T-cell (primary cell): ENCODE measurements around the gene CAMTA2. TPM values are rescaled to one million over a fixed set of nuclear protein-coding genes. Genes with fewer than 3 reads are reported as not detected.

Experiments used
- ATAC-seq, 4 experiments: fragments of 200-7000 bp in 3 of 4; fragments of 150-1000 bp in 1 of 4; cut with Tn5 transposase; replicated peaks in 1 of 4; 1 replicate in 3 of 4; 2 replicates in 1 of 4; pipeline ENCODE4 v1.10.0; 2021; ENCODE audit warnings: moderate library complexity in 3 of 4, mild to moderate bottlenecking in 2 of 4, moderate number of reproducible peaks in 1 of 4
- CTCF ChIA-PET, 2 donors: fragments of 300-600 bp; sonication (Branson Sonifier 250); formaldehyde crosslinking; loops; one replicate each; lab custom pipeline; 2022; ENCODE audit warnings: antibody characterized with exemption in 2 of 2; lab: Charles Lee
- POLR2A ChIA-PET, 2 donors: fragments of 300-600 bp; sonication (Branson Sonifier 250); formaldehyde crosslinking; loops; one replicate each; lab custom pipeline; 2022; ENCODE audit warnings: antibody characterized with exemption in 2 of 2; lab: Charles Lee
- DNase-seq, 35 experiments: peaks; one replicate each; pipeline versions ENCODE4 v3.0.0 to v3.0.0-alpha.2; 2013 to 2023
- H3K27ac ChIP-seq: one replicate; pipeline ENCODE4 v1.5.1; 2013; ENCODE audit warnings: low read length
- H3K27me3 ChIP-seq, 2 experiments: replicated peaks in 1 of 2; 1 replicate in 1 of 2; 2 replicates in 1 of 2; pipeline versions ENCODE4 v1.6.1 to v1.7.0; 2013; ENCODE audit warnings: low read length in 1 of 2, mixed read lengths in 1 of 2; ENCODE audit not compliant: control insufficient read depth in 2 of 2, insufficient read depth in 2 of 2; ENCODE audit errors: extremely low read depth in 1 of 2
- H3K36me3 ChIP-seq, 2 donors: 1 replicate in 1 of 2; 2 replicates in 1 of 2; pipeline versions ENCODE4 v1.6.1 to v1.7.0; 2013; ENCODE audit warnings: low read length in 1 of 2; ENCODE audit not compliant: control insufficient read depth in 2 of 2, insufficient read depth in 1 of 2; ENCODE audit errors: extremely low read depth in 1 of 2
- H3K4me1 ChIP-seq, 2 experiments: 1 replicate in 1 of 2; 2 replicates in 1 of 2; pipeline versions ENCODE4 v1.6.1 to v1.7.0; 2013; ENCODE audit warnings: low read length in 2 of 2, mixed read lengths in 1 of 2; ENCODE audit not compliant: insufficient read depth in 2 of 2, control insufficient read depth in 1 of 2; ENCODE audit errors: extremely low read depth in 1 of 2
- H3K4me3 ChIP-seq, 2 donors: 1 replicate in 1 of 2; 2 replicates in 1 of 2; pipeline versions ENCODE4 v1.5.1 to v1.7.0; 2013; ENCODE audit warnings: mild to moderate bottlenecking in 2 of 2, low read length in 1 of 2, moderate library complexity in 1 of 2; ENCODE audit not compliant: control insufficient read depth in 1 of 2; ENCODE audit errors: extremely low read depth in 1 of 2
- H3K9me3 ChIP-seq: 2 replicates; pipeline ENCODE4 v1.7.0; 2013
- H3K27ac Mint-ChIP-seq, 2 donors: one replicate each; pipeline ENCODE4 v1.8.0; 2020 to 2021; ENCODE audit warnings: mild to moderate bottlenecking in 2 of 2, mixed read lengths in 2 of 2
- H3K27me3 Mint-ChIP-seq, 2 donors: one replicate each; pipeline ENCODE4 v1.8.0; 2021 to 2022; ENCODE audit warnings: mixed read lengths in 2 of 2
- H3K36me3 Mint-ChIP-seq: one replicate; pipeline ENCODE4 v1.8.0; 2021; ENCODE audit warnings: mixed read lengths
- H3K4me1 Mint-ChIP-seq, 3 donors: one replicate each; pipeline ENCODE4 v1.8.0; 2020 to 2022; ENCODE audit warnings: mixed read lengths in 3 of 3, mild to moderate bottlenecking in 1 of 3
- H3K4me3 Mint-ChIP-seq, 3 donors: one replicate each; pipeline ENCODE4 v1.8.0; 2020 to 2022; ENCODE audit warnings: mild to moderate bottlenecking in 3 of 3, mixed read lengths in 3 of 3, moderate library complexity in 3 of 3
- H3K9me3 Mint-ChIP-seq, 3 donors: one replicate each; pipeline ENCODE4 v1.8.0; 2020 to 2022; ENCODE audit warnings: mixed read lengths in 3 of 3
- WGBS: methylation state at CpG from one replicate; pipeline ENCODE4 v1.1.5; 2013; ENCODE audit warnings: missing lambda C conversion rate; ENCODE audit not compliant: insufficient coverage; 5-methylcytosine and 5-hydroxymethylcytosine counted together
- total RNA-seq, 35 experiments: library from RNA in 6 of 35; stranded (reverse) in 6 of 35; fragments of 120-200 nt in 1 of 35; gene quantifications; one replicate each; pipeline versions ENCODE4 v1.2.1 to v1.2.4 and lab custom pipeline; 2013 to 2026

The CAMTA2 gene
- total RNA-seq, 5 donors from 2014 or later (not counting 1 experiment from before 2014, with no cell fraction given): 59.8 to 82.8 (median 72.0) TPM

DNA sequence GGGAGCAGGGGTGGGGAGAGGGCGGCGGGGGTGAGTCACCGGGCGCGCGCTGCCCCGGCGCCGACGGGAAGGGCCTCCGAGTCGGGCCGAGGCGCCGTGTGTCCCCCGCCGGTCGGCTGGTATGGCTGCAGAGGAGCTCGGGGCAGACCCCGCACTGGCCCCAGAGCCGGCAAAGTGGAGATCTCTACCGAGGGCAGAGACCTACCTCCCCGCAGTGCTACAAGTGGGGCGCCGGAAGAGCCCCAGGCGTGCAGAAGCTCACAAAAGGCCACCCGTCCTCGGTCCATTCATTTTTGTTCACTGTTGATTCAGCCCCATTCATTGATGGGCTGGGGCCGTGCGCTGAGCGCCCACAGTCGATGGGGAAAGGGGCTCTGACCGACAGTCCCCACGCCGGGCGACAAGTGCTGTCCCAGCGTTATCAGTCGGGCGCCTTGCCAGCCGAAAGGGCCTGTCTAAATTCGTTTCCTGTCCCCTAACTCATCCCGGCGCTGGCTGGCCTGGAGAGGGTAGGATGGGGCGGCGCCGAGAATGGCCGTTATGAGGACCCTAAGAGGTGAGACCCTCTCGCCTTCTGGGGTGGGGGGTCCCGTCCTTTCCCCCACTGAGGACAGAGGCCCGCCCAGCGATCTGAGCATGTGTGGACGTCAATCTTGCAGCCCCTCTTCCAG, 37.3 kb downstream of the CAMTA2 start:
- 4% methylated on average over 46 of the region's 52 CpGs for whole genome bisulfite sequencing
- DNase-seq: peak in 14 of 35 experiments; percentile 7 to 67 (median 28)
- Mint-ChIP-seq H3K4me3 (peak overlapping the region; percentile 74 to 100 (median 79)), H3K9me3 (no peaks in the 10 kb centered on the region), H3K27ac (peak overlapping the region; percentile 85 to 87), H3K27me3 (no peaks in the 10 kb centered on the region), H3K36me3 (peaks cover 17% of the 10 kb centered on the region), H3K4me1 (peaks cover 30 to 38% (median 31%) of the 10 kb centered on the region in 3 donors)
- Histone ChIP-seq H3K4me1 (peaks cover 7 to 34% of the 10 kb centered on the region in 2 experiments), H3K9me3 (no peaks in the 10 kb centered on the region), H3K27ac (peak overlapping the region; percentile 80), H3K27me3 (no peaks in the 10 kb centered on the region), H3K36me3 (peaks cover 0 to 22% of the 10 kb centered on the region in 2 donors), H3K4me3 (peak overlapping the region; percentile 53 to 65)
- ATAC-seq: peak; percentile 1 to 12 (median 8)
- ChIA-PET CTCF (interaction anchor here in 1 of 2 donors (0.6 to 0.8 kb wide), 2 partner anchors 15 to 16 kb away, joined by 4 to 6 read pairs; no protein-coding TSS in a partner anchor), POLR2A (no interaction called here)

DNA sequence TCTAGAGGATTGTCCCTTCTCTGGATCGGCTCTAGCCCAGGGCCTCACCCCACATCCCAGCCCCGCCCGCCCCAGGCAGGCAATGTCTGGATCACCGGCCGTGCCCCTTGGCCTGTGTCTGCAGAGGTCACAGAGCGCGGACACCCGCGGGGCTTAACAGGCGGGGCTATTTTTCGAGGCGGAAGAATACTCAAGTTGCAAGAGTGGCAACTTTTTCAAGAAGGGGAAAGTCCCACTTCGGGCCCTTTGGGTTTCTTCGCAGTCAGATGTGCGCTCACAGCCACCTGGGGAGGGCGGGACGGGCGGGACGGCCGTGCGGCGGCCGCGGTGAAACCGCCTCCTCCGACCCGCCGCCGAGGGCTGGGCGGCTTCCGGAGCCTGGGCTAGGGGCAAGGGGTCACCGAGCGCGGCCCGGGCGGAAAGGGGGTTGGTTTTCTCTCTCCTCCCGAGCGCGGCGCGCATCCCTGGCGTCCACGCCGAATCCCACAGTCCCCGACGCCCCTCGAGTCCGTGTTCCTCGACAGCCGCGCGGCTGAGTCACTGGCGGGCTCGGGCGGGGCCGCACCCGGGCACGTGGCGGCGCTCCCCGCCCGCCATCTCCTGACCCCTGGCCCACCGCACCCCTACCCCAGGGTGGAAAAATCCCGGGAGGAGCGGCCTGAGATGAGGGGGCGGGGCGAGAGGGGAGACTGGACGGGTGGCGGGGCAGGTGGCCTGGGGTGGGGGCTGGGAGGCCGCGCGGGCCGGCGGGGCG, 38.0 kb downstream of the CAMTA2 start:
- 0% methylated on average over 43 of the region's 75 CpGs for WGBS
- POLR2A ChIA-PET: no interaction called here
- CTCF ChIA-PET: interaction anchor here in 1 of 2 donors (0.6 to 1.0 kb wide), 3 partner anchors 10 to 17 kb away, joined by 3 to 6 read pairs (median 4); partner anchors contain the start of genes RNF167 and SLC25A11
- H3K4me1 ChIP-seq: peaks cover 13 to 41% of the 10 kb centered on the region in 2 experiments
- Mint-ChIP-seq H3K27ac (peak overlapping the region; percentile 87), H3K4me1 (peaks cover 37 to 46% (median 39%) of the 10 kb centered on the region in 3 donors), H3K27me3 (no peaks in the 10 kb centered on the region), H3K9me3 (no peaks in the 10 kb centered on the region), H3K4me3 (peak overlapping the region; percentile 97 to 100 (median 98)), H3K36me3 (peaks cover 21% of the 10 kb centered on the region)
- DNase-seq (peak; percentile 47 to 92 (median 67)), ATAC-seq (peak; percentile 38 to 57 (median 40))
- H3K4me3 ChIP-seq: peak overlapping the region; percentile 76 to 100
- peaks cover 0 to 29% of the 10 kb centered on the region in 2 donors for H3K36me3 ChIP-seq
- no peaks in the 10 kb centered on the region for H3K9me3 ChIP-seq
- peak overlapping the region; percentile 83 for H3K27ac ChIP-seq
- H3K27me3 ChIP-seq: no peaks in the 10 kb centered on the region

DNA sequence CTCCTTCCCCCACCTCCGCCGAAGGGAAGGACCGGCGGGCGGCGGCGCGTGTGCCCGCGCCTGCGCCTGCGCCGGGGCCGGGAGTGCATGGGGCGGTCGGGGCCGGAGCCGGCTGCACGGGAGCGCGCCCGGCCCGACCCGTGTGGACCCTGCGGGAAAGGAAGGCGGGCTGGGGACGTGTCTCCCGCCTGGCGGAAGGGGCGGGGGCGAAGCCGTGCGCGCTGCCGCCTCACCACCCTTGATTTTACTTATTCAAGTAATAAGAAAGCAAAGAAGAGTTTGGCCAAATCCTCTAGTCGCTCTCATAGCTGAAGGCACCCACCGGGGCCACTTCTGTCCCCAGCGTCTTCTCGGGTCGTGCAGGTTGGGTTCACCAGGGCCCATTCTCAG, 38.5 kb downstream of the CAMTA2 start:
- H3K4me3 ChIP-seq: peak overlapping the region; percentile 76 to 100
- no peaks in the 10 kb centered on the region for H3K27me3 Mint-ChIP-seq
- H3K4me1 Mint-ChIP-seq: peaks cover 43 to 51% (median 44%) of the 10 kb centered on the region in 3 donors
- H3K9me3 Mint-ChIP-seq: no peaks in the 10 kb centered on the region
- H3K27ac Mint-ChIP-seq: peak overlapping the region; percentile 98
- peaks cover 0 to 32% of the 10 kb centered on the region in 2 donors for H3K36me3 ChIP-seq
- ATAC-seq: peak; percentile 46 to 56 (median 48)
- H3K4me3 Mint-ChIP-seq: peak overlapping the region; percentile 97 to 100 (median 98)
- ChIA-PET CTCF (interaction anchor here in 1 of 2 donors (1.0 kb wide), 1 partner anchor 9 kb away, joined by 3 read pairs; the partner anchor contains the start of genes RNF167 and SLC25A11), POLR2A (interaction anchor here in 1 of 2 donors (0.7 to 1.1 kb wide), 2 partner anchors 46 to 49 kb away, joined by 3 to 4 read pairs; partner anchors contain the start of gene C17orf107)
- peaks cover 17 to 47% of the 10 kb centered on the region in 2 experiments for H3K4me1 ChIP-seq
- H3K36me3 Mint-ChIP-seq: peaks cover 26% of the 10 kb centered on the region
- H3K9me3 ChIP-seq: no peaks in the 10 kb centered on the region
- peak overlapping the region; percentile 83 for H3K27ac ChIP-seq
- peak in 33 of 35 experiments; percentile 50 to 84 (median 64) for DNase-seq
- H3K27me3 ChIP-seq: no peaks in the 10 kb centered on the region
- under 1% methylated on average over 35 of the region's 40 CpGs for WGBS

DNA sequence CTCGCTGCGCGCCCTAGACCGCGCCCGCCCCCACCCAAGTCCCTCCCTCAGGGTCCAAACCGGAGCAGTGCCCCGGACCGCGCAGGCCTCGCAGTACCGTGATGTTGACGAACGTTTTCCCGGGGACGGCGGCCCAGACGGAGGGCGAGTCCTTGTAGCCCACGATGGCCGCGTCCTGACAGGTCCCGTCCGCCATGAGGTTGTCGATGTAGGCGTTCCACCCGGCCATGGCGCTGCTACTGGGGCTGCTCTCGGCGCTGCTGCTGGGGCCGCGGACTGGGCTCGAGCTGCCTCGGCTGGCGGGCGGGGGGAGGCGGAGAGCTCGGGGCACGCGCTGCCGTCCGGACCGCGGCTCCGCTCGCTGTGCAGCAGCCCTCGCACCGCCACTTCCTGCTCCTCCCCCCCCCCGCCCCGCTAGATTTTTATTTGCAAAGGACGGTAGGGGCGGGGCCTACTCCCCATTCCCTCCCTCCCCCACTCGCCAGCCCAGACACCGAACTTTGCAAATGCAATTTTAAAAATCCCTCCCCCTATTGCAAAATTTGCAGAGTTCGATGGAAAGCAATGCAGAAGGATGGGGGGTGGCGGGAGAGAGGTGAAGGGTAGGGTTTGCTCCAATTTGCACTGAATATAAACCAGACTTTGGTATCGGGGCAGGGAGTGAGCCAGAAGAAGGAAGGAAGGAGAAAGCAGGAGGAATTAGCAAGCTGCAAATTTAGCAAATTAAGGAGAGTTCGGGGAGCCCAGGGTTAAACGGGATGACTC, 39.1 kb downstream of the CAMTA2 start, which contains the start of gene PFN1:
PFN1 (minus strand) TSS at position 365 of the 765 bp plus-strand sequence; CDS start at position 229, 136 bp downstream.
- peaks cover 21 to 53% of the 10 kb centered on the region in 2 experiments for H3K4me1 ChIP-seq
- H3K4me1 Mint-ChIP-seq: peaks cover 47 to 57% (median 50%) of the 10 kb centered on the region in 3 donors
- H3K36me3 ChIP-seq: peaks cover 4 to 37% of the 10 kb centered on the region in 2 donors
- H3K4me3 ChIP-seq: peak within 1 kb of the TSS; percentile 87 to 100
- H3K9me3 Mint-ChIP-seq: no peaks in the 10 kb centered on the region
- DNase-seq (peak; percentile 80 to 95 (median 88)), ATAC-seq (peak; percentile 54 to 68 (median 60))
- peaks cover 28% of the 10 kb centered on the region for H3K36me3 Mint-ChIP-seq
- H3K27ac ChIP-seq: peak within 1 kb of the TSS; percentile 97
- CTCF ChIA-PET: interaction anchor here in 1 of 2 donors (1.0 kb wide), 1 partner anchor 9 kb away, joined by 3 read pairs; the partner anchor contains the start of genes RNF167 and SLC25A11
- WGBS: under 1% methylated on average over 52 of the region's 59 CpGs
- peak within 1 kb of the TSS; percentile 97 to 100 (median 98) for H3K4me3 Mint-ChIP-seq
- H3K27ac Mint-ChIP-seq: peak within 1 kb of the TSS; percentile 98
- no peaks in the 10 kb centered on the region for H3K9me3 ChIP-seq
- no peaks in the 10 kb centered on the region for H3K27me3 Mint-ChIP-seq
- H3K27me3 ChIP-seq: no peaks in the 10 kb centered on the region
- POLR2A ChIA-PET: interaction anchor here in 1 of 2 donors (0.7 to 1.1 kb wide), 3 partner anchors 8 to 49 kb away, joined by 3 to 5 read pairs (median 4); partner anchors contain the start of genes C17orf107, RNF167 and SLC25A11

DNA sequence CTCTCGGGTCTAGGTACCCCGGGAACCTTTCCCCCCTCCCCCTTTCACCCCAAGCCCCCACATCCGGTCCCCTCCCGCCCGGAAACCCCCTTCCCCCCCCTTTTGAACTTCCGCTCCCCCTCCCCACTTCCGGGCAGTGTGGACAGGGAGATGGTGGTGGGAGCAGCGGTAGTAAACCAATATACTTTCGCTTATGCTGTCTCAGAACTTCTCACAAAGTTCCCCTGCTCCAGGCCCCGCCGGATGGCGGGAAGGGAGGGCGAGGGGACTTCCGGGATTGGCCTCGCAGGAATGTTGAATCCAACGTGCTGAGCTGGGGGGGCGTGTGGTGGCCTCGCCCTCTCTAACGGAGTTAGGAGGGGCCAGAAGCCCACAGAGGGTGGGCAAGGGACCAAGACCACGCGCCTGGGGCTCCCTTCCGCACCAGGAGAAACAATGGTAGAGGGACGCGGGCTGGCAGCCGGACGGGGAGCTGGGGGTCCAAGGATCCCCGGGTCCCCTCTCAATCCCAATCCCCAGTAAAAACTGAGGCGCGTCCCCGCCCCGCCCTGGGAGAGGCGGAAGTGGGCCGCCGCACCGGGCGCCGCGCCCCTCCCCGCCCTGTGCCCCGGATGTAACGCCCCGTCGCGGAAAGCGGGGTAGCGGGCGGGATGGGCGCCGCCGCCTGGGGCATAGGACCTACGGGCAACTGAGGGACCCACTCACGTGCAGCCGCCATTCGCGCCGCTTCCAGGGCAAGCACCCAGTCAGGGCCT, 39.9 kb downstream of the CAMTA2 start:
- H3K4me3 Mint-ChIP-seq: peak overlapping the region; percentile 97 to 100 (median 98)
- H3K4me1 ChIP-seq: peaks cover 29 to 60% of the 10 kb centered on the region in 2 experiments
- ChIA-PET POLR2A (interaction anchor here in 1 of 2 donors (0.7 kb wide), 1 partner anchor 8 kb away, joined by 5 read pairs; the partner anchor contains the start of genes RNF167 and SLC25A11), CTCF (interaction anchor here in 1 of 2 donors (1.3 kb wide), 1 partner anchor 20 kb away, joined by 3 read pairs; the partner anchor contains the start of gene SPAG7)
- no peaks in the 10 kb centered on the region for H3K27me3 ChIP-seq
- no peaks in the 10 kb centered on the region for H3K9me3 ChIP-seq
- under 1% methylated on average over 48 of the region's 56 CpGs for WGBS
- H3K9me3 Mint-ChIP-seq: no peaks in the 10 kb centered on the region
- no peaks in the 10 kb centered on the region for H3K27me3 Mint-ChIP-seq
- H3K27ac ChIP-seq: peak overlapping the region; percentile 97
- H3K36me3 ChIP-seq: peaks cover 8 to 45% of the 10 kb centered on the region in 2 donors
- H3K27ac Mint-ChIP-seq: peak overlapping the region; percentile 94 to 97
- H3K4me1 Mint-ChIP-seq: peaks cover 55 to 65% (median 58%) of the 10 kb centered on the region in 3 donors
- peaks cover 36% of the 10 kb centered on the region for H3K36me3 Mint-ChIP-seq
- ATAC-seq (peak; percentile 39 to 41 (median 40)), DNase-seq (peak; percentile 26 to 80 (median 56))
- peak overlapping the region; percentile 87 to 100 for H3K4me3 ChIP-seq
